GM20431 (cell line): ENCODE results near the gene MRPS31.

Source experiments
- in situ Hi-C: fragments of 300-500 bp; cut with MseI, MboI; formaldehyde crosslinking; loops from one replicate; pipeline ENCODE4 v1.15.0; 2020; ENCODE audit warnings: low sequenced_read_pairs; ENCODE audit not compliant: unreplicated experiment

The MRPS31 gene

DNA sequence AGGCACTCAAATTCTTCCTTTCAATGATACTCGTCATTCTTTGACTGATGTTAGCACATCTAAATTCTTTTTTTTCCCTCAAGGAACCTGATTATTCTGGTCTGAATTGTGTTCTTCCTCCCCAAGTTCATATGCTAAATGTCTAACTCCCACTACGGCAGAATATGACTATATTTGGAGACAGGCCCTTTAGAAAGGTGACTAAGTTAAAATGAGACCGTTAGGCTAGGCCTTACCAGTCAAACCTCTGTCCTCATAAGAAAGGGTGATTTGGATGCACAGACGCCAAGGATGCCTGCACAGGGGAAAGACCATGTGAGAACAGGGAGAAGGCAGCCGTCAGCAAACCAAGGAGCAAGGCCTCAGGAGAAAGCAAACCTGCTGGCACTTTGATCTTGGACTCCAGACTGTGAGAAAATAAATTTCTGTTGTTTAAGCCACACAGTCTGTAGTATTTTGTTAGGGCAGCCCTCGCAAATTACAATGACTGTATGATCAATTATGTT lies 91.5 kb downstream of the MRPS31 start:
- in situ Hi-C loops = loop anchor here (25.0 kb wide), 1 partner anchor 742 kb away; no protein-coding TSS in a partner anchor
